GM18505 (cell line): ENCODE data around the gene ANAPC2.

Experiments
- ATAC-seq: cut with Tn5 transposase; IDR thresholded peaks from one replicate; pipeline ENCODE4 v1.9.1; 2021; ENCODE audit not compliant: unreplicated experiment
- POLR2A ChIP-seq: IDR thresholded peaks from 4 replicates; pipeline ENCODE4 v1.6.1; 2011; ENCODE audit warnings: borderline replicate concordance; ENCODE audit not compliant: insufficient read depth, insufficient read length; ENCODE audit errors: extremely low read depth

The ANAPC2 gene, protein sequence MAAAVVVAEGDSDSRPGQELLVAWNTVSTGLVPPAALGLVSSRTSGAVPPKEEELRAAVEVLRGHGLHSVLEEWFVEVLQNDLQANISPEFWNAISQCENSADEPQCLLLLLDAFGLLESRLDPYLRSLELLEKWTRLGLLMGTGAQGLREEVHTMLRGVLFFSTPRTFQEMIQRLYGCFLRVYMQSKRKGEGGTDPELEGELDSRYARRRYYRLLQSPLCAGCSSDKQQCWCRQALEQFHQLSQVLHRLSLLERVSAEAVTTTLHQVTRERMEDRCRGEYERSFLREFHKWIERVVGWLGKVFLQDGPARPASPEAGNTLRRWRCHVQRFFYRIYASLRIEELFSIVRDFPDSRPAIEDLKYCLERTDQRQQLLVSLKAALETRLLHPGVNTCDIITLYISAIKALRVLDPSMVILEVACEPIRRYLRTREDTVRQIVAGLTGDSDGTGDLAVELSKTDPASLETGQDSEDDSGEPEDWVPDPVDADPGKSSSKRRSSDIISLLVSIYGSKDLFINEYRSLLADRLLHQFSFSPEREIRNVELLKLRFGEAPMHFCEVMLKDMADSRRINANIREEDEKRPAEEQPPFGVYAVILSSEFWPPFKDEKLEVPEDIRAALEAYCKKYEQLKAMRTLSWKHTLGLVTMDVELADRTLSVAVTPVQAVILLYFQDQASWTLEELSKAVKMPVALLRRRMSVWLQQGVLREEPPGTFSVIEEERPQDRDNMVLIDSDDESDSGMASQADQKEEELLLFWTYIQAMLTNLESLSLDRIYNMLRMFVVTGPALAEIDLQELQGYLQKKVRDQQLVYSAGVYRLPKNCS

DNA sequence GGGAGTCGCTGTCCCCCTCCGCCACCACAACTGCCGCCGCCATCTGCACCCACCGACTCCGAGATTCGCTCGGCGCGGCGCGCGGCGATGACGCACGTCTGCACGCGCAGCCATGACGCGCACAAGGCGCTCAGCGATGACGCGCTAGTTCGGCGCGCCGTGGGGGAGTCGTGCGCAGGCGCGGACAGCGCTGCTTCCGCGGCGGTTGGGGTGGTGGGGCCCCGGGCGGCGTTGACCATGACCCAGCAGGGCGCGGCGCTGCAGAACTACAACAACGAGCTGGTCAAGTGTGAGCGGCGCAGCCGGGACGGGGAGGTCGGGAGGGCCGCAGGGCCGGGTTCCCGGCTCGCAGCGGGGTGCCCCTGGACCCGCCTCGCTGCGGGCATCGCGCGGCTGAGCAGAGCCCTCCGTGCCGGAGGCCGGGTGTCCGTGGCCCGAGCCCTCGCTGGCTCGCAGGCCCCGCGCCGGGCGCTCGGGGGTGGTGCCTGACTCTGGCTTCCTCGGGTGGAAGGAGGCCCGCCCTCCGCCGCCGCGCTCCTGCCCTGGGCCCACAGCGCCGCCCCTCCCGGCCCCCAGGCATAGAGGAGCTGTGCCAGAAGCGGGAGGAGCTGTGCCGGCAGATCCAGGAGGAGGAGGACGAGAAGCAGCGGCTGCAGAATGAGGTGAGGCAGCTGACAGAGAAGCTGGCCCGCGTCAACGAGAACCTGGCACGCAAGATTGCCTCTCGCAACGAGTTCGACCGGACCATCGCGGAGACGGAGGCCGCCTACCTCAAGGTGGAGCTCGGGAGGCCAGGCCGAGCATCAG is at the start of gene ANAPC2, which contains the start of gene SSNA1:
Gene ANAPC2, minus strand, starts transcription at position 71 of the 807 bp plus-strand sequence. Its CDS starts 28 bp downstream, at position 43.
Gene SSNA1, plus strand, starts transcription at position 187 of the 807 bp plus-strand sequence. Its CDS starts 51 bp downstream, at position 238.
- peak; percentile 79 for ATAC-seq
- peak; percentile 88 for TF ChIP-seq POLR2A

DNA sequence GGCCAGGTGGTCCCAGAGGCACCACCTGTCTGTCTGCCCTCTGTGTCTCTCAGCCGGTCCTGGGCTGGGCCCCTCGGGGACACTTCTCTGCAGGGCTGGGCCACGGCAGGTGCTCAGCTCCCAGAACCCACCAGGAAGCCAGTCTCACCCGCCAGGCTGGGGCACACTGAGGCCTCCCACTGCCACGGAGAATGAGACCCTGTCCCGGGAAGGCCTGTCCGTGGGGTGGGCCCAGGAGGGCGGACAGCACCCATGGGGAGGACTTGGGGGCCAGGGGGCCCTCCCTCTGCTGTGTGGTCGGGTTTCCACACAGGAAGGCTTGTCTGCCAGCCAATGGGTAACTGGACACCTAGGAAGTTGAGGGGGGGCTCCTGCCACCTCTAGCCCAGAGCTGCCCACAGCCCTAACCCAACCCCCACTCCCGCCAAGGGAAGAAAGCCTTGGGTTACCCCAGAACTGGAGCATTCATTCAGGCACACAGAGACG is 48.6 kb upstream of the ANAPC2 start:
- ATAC-seq, result no peak

GRCh38 chr9:137236238-137236935 is 48.0 kb upstream of the ANAPC2 start:
- peak; percentile 32 for TF ChIP-seq POLR2A
- ATAC-seq, result no peak

More for the DNA sequence above, 48.6 kb upstream of the ANAPC2 start:
- TF ChIP-seq POLR2A, result no peak

- no peak for TF ChIP-seq POLR2A
Observed at GRCh38 chr9:137235424-137236237, 47.3 kb upstream of the ANAPC2 start.

GRCh38 chr9:137234758-137235423 is 46.5 kb upstream of the ANAPC2 start:
- no peak for TF ChIP-seq POLR2A
- ATAC-seq, result no peak

More at GRCh38 chr9:137235424-137236237, 47.3 kb upstream of the ANAPC2 start:
- ATAC-seq, result no peak

- no peak for TF ChIP-seq POLR2A
Observed at GRCh38 chr9:137234055-137234697, 45.8 kb upstream of the ANAPC2 start.

DNA sequence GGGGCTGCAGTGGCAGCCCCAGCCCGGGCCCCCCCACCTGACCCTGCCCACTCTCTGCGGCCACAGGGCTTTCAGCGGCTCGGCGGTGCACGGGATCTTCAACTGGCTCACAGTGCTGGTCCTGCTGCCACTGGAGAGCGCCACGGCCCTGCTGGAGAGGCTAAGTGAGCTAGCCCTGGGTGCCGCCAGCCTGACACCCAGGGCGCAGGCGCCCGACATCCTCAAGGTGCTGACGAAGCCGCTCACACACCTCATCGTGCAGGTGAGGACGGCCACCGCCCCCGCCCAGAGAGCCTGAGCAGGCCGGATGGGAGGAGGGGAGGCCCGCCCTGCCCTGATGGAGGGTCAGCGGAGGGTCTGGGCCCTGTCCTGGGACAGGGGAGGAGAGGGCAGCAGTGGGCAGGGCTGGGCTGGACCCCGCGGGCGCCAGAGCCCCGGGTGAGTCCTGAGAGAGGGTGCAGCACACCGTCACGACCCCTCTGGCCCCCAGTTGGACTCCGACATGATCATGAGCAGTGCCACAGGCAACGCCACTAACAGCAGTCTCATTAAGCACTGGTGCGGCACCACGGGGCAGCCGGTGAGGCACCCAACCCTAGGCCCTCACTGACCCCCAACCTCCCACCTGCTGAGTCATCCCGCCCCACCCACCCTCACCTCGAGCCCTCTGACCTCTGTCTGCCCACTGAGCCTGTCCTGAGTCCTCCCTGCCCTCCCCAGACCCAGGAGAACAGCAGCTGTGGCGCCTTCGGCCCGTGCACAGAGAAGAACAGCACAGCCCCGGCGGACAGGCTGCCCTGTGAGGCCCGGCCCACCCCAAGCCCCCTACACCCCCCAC is 45.0 kb upstream of the ANAPC2 start:
- TF ChIP-seq POLR2A, result no peak
- no peak for ATAC-seq

More at GRCh38 chr9:137234055-137234697, 45.8 kb upstream of the ANAPC2 start:
- ATAC-seq, result no peak

DNA sequence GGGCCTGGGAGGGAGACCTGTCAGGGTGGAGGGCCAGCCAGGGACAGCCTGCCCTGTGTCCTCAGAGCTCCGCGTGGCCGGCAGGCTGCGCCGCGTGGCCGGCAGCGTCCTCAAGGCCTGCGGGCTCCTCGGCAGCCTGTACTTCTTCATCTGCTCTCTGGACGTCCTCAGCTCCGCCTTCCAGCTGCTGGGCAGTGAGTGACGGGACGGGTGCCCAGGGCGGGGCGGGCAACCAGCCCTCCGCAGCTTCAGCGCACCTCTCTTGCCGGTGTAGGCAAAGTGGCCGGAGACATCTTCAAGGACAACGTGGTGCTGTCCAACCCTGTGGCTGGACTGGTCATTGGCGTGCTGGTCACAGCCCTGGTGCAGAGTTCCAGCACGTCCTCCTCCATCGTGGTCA is 44.1 kb upstream of the ANAPC2 start:
- TF ChIP-seq POLR2A, result no peak
- ATAC-seq, result no peak

GRCh38 chr9:137232101-137232500 is 43.7 kb upstream of the ANAPC2 start:
- no peak for ATAC-seq
- TF ChIP-seq POLR2A, result no peak
